Thoracic aorta (tissue), 2 donors: ENCODE measurements around the gene KRTAP10-8. TPM values are rescaled to one million over a fixed set of nuclear protein-coding genes. Genes with fewer than 3 reads are reported as not detected.
"Not testable (repeated sequence)": the region's sequence is repeated elsewhere in the genome, so short reads cannot be mapped to it uniquely, and the experiment has no call there.

Source experiments
- ATAC-seq: fragments of 150-250 bp; one replicate; pipeline ENCODE4 v1.8.0; 2017; ENCODE audit warnings: low read depth; ENCODE audit not compliant: insufficient number of reproducible peaks, low FRiP score
- DNase-seq: peaks from one replicate; pipeline ENCODE4 v3.0.0-alpha.2; 2020; ENCODE audit warnings: low spot score
- H3K27ac ChIP-seq, 2 donors: fragments of 200-600 bp; sonication (generic); 1 replicate in 1 of 2; 2 replicates in 1 of 2; pipeline ENCODE4 v1.5.1; 2016; ENCODE audit warnings: mild to moderate bottlenecking in 2 of 2, moderate library complexity in 2 of 2
- H3K27me3 ChIP-seq: fragments of 200-600 bp; sonication (generic); replicated peaks from 2 replicates; pipeline ENCODE4 v1.6.0; 2016; ENCODE audit warnings: mild to moderate bottlenecking; ENCODE audit not compliant: insufficient read depth
- H3K36me3 ChIP-seq: fragments of 200-600 bp; sonication (generic); one replicate; pipeline ENCODE4 v1.5.1; 2016
- H3K4me1 ChIP-seq, 2 donors: fragments of 200-600 bp; sonication (generic); 1 replicate in 1 of 2; 2 replicates in 1 of 2; pipeline versions ENCODE4 v1.5.1 to v1.6.0; 2016; ENCODE audit warnings: low read depth in 2 of 2, mild to moderate bottlenecking in 1 of 2; ENCODE audit not compliant: control insufficient read depth in 1 of 2
- H3K4me3 ChIP-seq: fragments of 200-600 bp; sonication (generic); 2 replicates; pipeline ENCODE4 v1.5.1; 2016; ENCODE audit warnings: mild to moderate bottlenecking
- H3K9me3 ChIP-seq: fragments of 200-600 bp; sonication (generic); 2 replicates; pipeline ENCODE4 v1.5.1; 2016
- CTCF ChIP-seq: fragments of 200-600 bp; sonication (generic); IDR thresholded peaks from one replicate; pipeline ENCODE4 v1.5.1; 2019; ENCODE audit warnings: antibody characterized with exemption
- total RNA-seq, 2 donors: library from RNA; depleted of rRNA; stranded (reverse); fragments of >200 nt; gene quantifications; one replicate each; pipeline versions ENCODE4 v1.1.0 to v1.2.3, GENCODE V29; 2016

The KRTAP10-8 gene
- total RNA-seq, 2 donors from 2014 or later: not detected

- H3K4me1 ChIP-seq: no peaks in the 10 kb centered on the region
- no peaks in the 10 kb centered on the region for H3K36me3 ChIP-seq
- DNase-seq: no peak
- no peak for TF ChIP-seq CTCF
- H3K9me3 ChIP-seq: peaks cover 2% of the 10 kb centered on the region
- no peaks in the 10 kb centered on the region for H3K27me3 ChIP-seq
- no peak overlapping the region for H3K27ac ChIP-seq
- ATAC-seq: no peak
- no peak overlapping the region for H3K4me3 ChIP-seq
These were observed 12.4 kb upstream of the KRTAP10-8 start for GRCh38 chr21:44599264-44600029.

DNA sequence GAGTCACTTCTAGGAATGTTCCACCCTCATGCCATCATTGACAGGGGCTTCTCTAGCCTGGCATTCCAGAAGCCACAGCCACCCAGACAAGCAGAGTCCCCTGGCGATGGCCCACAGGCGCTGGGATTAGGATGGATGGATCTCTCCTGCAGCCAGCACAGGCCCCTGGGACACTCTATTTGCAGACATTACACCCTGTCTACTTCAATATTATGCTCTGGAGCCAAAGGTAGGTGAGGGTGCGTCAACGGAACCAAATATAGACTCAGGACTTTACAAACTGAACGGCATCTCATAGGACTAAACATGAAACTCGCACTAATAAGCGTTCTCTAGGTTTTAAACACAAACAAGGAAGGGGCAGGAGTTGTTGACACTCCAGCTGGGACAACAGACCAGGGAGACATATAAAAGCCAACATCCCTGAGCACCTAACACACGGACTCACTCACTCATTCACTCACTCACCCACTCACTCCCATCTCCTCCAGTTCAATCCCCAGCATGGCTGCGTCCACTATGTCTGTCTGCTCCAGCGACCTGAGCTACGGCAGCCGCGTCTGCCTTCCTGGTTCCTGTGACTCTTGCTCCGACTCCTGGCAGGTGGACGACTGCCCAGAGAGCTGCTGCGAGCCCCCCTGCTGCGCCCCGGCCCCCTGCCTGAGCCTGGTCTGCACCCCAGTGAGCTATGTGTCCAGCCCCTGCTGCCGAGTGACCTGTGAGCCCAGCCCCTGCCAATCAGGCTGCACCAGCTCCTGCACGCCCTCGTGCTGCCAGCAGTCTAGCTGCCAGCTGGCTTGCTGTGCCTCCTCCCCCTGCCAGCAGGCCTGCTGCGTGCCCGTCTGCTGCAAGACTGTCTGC is 11.5 kb upstream of the KRTAP10-8 start, which contains the start of gene KRTAP10-7:
Gene KRTAP10-7, plus strand, starts transcription at position 480 of the 861 bp plus-strand sequence. Its CDS starts 25 bp downstream, at position 505.
- H3K27me3 ChIP-seq, ATAC-seq, H3K4me1 ChIP-seq, H3K36me3 ChIP-seq, H3K4me3 ChIP-seq, H3K9me3 ChIP-seq, DNase-seq, H3K27ac ChIP-seq: not testable (repeated sequence)

- not testable (repeated sequence) for H3K27me3 ChIP-seq, ATAC-seq, DNase-seq, H3K27ac ChIP-seq, H3K9me3 ChIP-seq, H3K36me3 ChIP-seq, H3K4me1 ChIP-seq, H3K4me3 ChIP-seq
These were observed 10.8 kb upstream of the KRTAP10-8 start for GRCh38 chr21:44601091-44601490.

DNA sequence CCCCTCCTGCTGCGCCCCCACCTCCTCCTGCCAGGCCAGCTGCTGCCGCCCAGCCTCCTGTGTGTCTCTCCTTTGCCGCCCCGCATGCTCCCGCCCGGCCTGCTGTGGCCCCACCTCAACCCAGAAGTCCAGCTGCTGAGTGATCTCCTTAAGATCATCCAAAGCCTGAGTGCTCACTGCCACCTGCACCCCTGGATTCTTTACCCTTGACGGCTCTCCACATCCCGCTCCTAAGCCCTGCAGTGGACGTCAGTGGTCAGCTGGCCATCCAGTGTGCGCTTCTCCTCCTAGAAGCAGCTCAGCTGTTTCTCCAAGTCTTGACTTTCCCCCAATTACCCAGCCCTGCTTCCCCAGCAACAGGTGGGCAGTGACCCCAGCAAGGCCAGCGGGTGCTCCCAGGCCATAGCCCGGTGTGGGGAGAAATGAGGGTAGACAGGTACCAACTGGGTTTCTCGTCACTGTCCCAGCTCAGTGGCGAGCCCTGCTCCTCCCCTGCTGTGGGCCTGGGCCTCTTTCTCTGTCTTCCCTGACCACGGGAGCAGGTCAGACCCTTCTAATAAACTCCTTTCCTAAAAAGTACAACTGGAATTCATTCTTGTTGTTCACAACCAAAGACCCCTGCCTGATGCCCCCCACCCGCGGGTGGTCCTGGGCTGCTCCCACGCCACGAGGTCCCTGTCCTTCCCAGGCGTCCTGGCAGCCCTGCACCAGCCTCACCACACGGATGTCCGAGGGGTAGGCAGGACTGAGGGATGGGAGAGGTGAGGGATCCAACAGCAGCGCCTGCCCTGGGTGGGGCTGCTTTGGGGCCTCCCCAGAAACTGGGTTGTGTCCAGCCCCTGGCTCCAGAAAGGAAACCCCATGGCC is 10.1 kb upstream of the KRTAP10-8 start:
- DNase-seq (no peak), ATAC-seq (no peak)
- TF ChIP-seq CTCF: no peak
- Histone ChIP-seq H3K4me3 (no peak overlapping the region), H3K27me3 (no peaks in the 10 kb centered on the region), H3K4me1 (no peaks in the 10 kb centered on the region), H3K27ac (no peak overlapping the region), H3K9me3 (peaks cover 2% of the 10 kb centered on the region), H3K36me3 (no peaks in the 10 kb centered on the region)

GRCh38 chr21:44602463-44602850 is 9.4 kb upstream of the KRTAP10-8 start:
- no peak for ATAC-seq
- H3K27me3 ChIP-seq: no peaks in the 10 kb centered on the region
- TF ChIP-seq CTCF: no peak
- no peaks in the 10 kb centered on the region for H3K36me3 ChIP-seq
- H3K4me3 ChIP-seq: no peak overlapping the region
- H3K9me3 ChIP-seq: peaks cover 2% of the 10 kb centered on the region
- H3K27ac ChIP-seq: no peak overlapping the region
- DNase-seq: no peak
- no peaks in the 10 kb centered on the region for H3K4me1 ChIP-seq
